Astrocyte of the spinal cord (primary cell): ENCODE data around the gene TBX1.
"Not testable (repeated sequence)": the region's sequence is repeated elsewhere in the genome, so short reads cannot be mapped to it uniquely, and the experiment has no call there.

Experiments used
- DNase-seq: peaks from one replicate; pipeline ENCODE4 v3.0.0; 2011; ENCODE audit warnings: low read depth, low spot score
- H3K4me3 ChIP-seq: 2 replicates; pipeline ENCODE4 v1.5.1; 2011; ENCODE audit warnings: low read depth, mild to moderate bottlenecking, low read length, moderate library complexity
- CTCF ChIP-seq: IDR thresholded peaks from 2 replicates; pipeline ENCODE4 v1.5.1; 2012; ENCODE audit warnings: low read depth, mild to moderate bottlenecking, low read length, inconsistent platforms
- in situ Hi-C: cut with HindIII; loops from 2 replicates; pipeline ENCODE4 v1.10.0; 2017; ENCODE audit warnings: low sequenced_read_pairs

TBX1 gene

GRCh38 chr22:19773470-19774040 lies 13.0 kb downstream of the TBX1 start:
- H3K4me3 ChIP-seq, result no peak overlapping the region
- no peak for TF ChIP-seq CTCF
- DNase-seq, result no peak
- in situ Hi-C loops, result no loop called here

- in situ Hi-C loops, result no loop called here
- DNase-seq, result no peak
- H3K4me3 ChIP-seq, result no peak overlapping the region
- TF ChIP-seq CTCF, result no peak
Measured at GRCh38 chr22:19774628-19775027, 14.1 kb downstream of the TBX1 start.

- no peak for DNase-seq
- H3K4me3 ChIP-seq, result no peak overlapping the region
- TF ChIP-seq CTCF, result no peak
- in situ Hi-C loops, result no loop called here
Measured at GRCh38 chr22:19775496-19776325, 15.1 kb downstream of the TBX1 start.

GRCh38 chr22:19776433-19777031 lies 16.0 kb downstream of the TBX1 start:
- TF ChIP-seq CTCF, result no peak
- no peak overlapping the region for H3K4me3 ChIP-seq
- in situ Hi-C loops, result no loop called here
- DNase-seq, result no peak

GRCh38 chr22:19777192-19777591 lies 16.6 kb downstream of the TBX1 start:
- in situ Hi-C loops, DNase-seq, H3K4me3 ChIP-seq: not testable (repeated sequence)

DNA sequence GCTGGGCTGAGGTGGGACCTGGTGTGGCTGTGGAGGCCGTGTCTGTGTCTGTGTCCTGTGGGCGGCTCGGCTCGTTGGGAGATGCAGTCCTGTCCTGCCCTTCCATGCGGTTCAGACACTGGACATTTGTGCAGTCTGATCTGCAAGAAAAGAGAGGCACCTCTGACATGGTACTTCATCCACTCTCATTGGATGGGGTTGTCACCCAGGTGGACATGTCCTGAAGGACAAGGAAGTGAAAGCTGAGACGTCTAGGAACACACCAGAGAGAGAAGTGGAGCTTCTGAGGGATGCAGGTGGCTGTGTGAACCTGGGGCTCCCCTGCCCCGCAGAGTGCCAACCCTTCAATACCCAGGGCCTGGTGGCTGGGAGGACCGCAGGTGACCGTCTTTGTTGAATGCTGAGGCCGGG lies 18.4 kb downstream of the TBX1 start:
- H3K4me3 ChIP-seq, result no peak overlapping the region
- DNase-seq, result no peak
- in situ Hi-C loops, result no loop called here
- no peak for TF ChIP-seq CTCF

DNA sequence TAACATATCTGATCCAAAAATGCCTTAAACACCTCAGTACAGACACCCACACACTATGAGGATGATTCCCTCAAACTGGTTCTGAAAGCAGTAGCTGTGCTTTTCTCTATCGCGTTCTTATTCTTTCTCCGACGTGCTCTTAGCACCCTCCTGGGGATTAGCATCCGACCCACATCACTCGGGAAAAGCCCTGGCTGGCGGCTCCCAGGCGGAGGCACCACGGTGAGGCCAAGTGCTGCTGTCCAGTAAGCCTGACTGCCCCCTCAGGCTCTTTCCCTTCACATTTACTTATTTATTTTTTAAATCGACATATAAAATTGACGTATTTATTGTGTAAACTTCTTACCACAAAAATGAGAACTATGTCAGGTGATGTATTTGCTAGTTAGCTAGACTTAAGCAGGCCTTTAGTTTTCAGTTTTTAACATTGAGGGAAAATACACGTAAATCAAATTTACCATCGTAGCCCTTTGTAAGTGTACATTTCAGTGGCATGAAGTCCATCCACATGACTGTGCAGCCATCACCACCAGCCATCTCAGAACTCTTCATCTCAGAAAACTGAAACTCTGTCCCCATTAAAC lies 19.2 kb downstream of the TBX1 start:
- no peak for DNase-seq
- TF ChIP-seq CTCF, result no peak
- in situ Hi-C loops, result no loop called here
- H3K4me3 ChIP-seq, result no peak overlapping the region
